Muscle of back (tissue), 13 donors: ENCODE results near the gene INO80E. TPM values are rescaled to one million over a fixed set of nuclear protein-coding genes. Genes with fewer than 3 reads are reported as not detected.
"Not testable (repeated sequence)": the region's sequence is repeated elsewhere in the genome, so short reads cannot be mapped to it uniquely, and the experiment has no call there.

Source experiments
- DNase-seq, 3 donors: peaks; one replicate each; pipeline versions ENCODE4 v3.0.0 to v3.0.0-alpha.2; 2013
- long read RNA-seq, 9 donors: transcript quantifications; one replicate each; lab custom pipeline, GENCODE V29; 2026
- polyA plus RNA-seq, 10 donors: library from polyadenylated mRNA; unstranded; fragments of 120-200 nt; gene quantifications; one replicate each; pipeline ENCODE4 v1.2.1, GENCODE V29; 2013; ENCODE audit not compliant: insufficient read length in 10 of 10

INO80E gene
- 10 to 100 TPM; 26.6 to 41.4 (median 30.4) TPM for polyA plus RNA-seq
- long read RNA-seq, donor 1, transcript INO80E-207 (7 exons, 2,103 nt) = major isoform, 9 of 11 reads
- long read RNA-seq, donor 1, partial matches to known transcripts = 0 of 11 reads
- long read RNA-seq, donor 1, other reads (novel, unspliced or antisense) = 0 of 11 reads
- long read RNA-seq, donor 2, partial matches to known transcripts = 0 of 5 reads
- long read RNA-seq, donor 2, other reads (novel, unspliced or antisense) = 0 of 5 reads
- long read RNA-seq, donor 3 = 0 reads
- long read RNA-seq, donor 4, transcript INO80E-207 (7 exons, 2,103 nt) = major isoform, 9 of 11 reads
- long read RNA-seq, donor 4, partial matches to known transcripts = 0 of 11 reads
- long read RNA-seq, donor 4, other reads (novel, unspliced or antisense) = 0 of 11 reads
- long read RNA-seq, donor 5, transcript INO80E-207 (7 exons, 2,103 nt) = major isoform, 11 of 13 reads
- long read RNA-seq, donor 5, partial matches to known transcripts = 0 of 13 reads
- long read RNA-seq, donor 5, other reads (novel, unspliced or antisense) = 0 of 13 reads
- long read RNA-seq, donor 6, transcript INO80E-207 (7 exons, 2,103 nt) = major isoform, 6 of 14 reads
- long read RNA-seq, donor 6, transcript INO80E-201 (6 exons, 1,489 nt) = minor isoform, 5 of 14 reads
- long read RNA-seq, donor 6, partial matches to known transcripts = 0 of 14 reads
- long read RNA-seq, donor 6, other reads (novel, unspliced or antisense) = 0 of 14 reads
- long read RNA-seq, donor 7, transcript INO80E-207 (7 exons, 2,103 nt) = major isoform, 7 of 11 reads
- long read RNA-seq, donor 7, partial matches to known transcripts = 0 of 11 reads
- long read RNA-seq, donor 7, other reads (novel, unspliced or antisense) = 0 of 11 reads
- long read RNA-seq, donor 8, transcript INO80E-207 (7 exons, 2,103 nt) = major isoform, 5 of 10 reads
- long read RNA-seq, donor 8, partial matches to known transcripts = 0 of 10 reads
- long read RNA-seq, donor 8, other reads (novel, unspliced or antisense) = 0 of 10 reads
- long read RNA-seq, donor 9, partial matches to known transcripts = 0 of 2 reads
- long read RNA-seq, donor 9, other reads (novel, unspliced or antisense) = 0 of 2 reads

GRCh38 chr16:29995911-29996765, at the start of gene INO80E:
Gene INO80E (plus strand): TSS chr16:29996241. CDS start chr16:29996311, 70 bp downstream.
- DNase-seq = peak; percentile 96 to 99 (median 97)

- DNase-seq = no peak
Measured at GRCh38 chr16:29947897-29948296, 48.1 kb upstream of the INO80E start.

GRCh38 chr16:29950806-29951461, 45.1 kb upstream of the INO80E start:
- no peak for DNase-seq

- DNase-seq = no peak
Measured at GRCh38 chr16:29951625-29952365, 44.2 kb upstream of the INO80E start.

- DNase-seq = no peak
Measured at GRCh38 chr16:29958756-29959155, 37.3 kb upstream of the INO80E start.

GRCh38 chr16:29959293-29959692, 36.7 kb upstream of the INO80E start:
- DNase-seq = no peak

GRCh38 chr16:29959821-29960220, 36.2 kb upstream of the INO80E start:
- DNase-seq = not testable (repeated sequence)

GRCh38 chr16:29961127-29961478, 34.9 kb upstream of the INO80E start:
- peak in 1 of 3 donors; percentile 26 for DNase-seq

GRCh38 chr16:29961479-29962343, 34.3 kb upstream of the INO80E start, which contains the start of gene TMEM219:
Gene TMEM219 (plus strand): TSS chr16:29962079. CDS start chr16:29963144, 1,065 bp downstream.
- peak; percentile 93 to 97 (median 96) for DNase-seq

- DNase-seq = peak in 2 of 3 donors; percentile 56 to 74
Measured at GRCh38 chr16:29962344-29962994, 33.6 kb upstream of the INO80E start.

GRCh38 chr16:29963021-29963743, 32.9 kb upstream of the INO80E start:
- no peak for DNase-seq

- DNase-seq = no peak
Measured at GRCh38 chr16:29968205-29968604, 27.8 kb upstream of the INO80E start.

- DNase-seq = no peak
Measured at GRCh38 chr16:29971304-29971703, 24.7 kb upstream of the INO80E start.

GRCh38 chr16:29972500-29972899, 23.5 kb upstream of the INO80E start:
- DNase-seq = no peak

- DNase-seq = no peak
Measured at GRCh38 chr16:29972992-29973383, 23.1 kb upstream of the INO80E start.

- DNase-seq = peak; percentile 99 to 100 (median 99)
Measured at GRCh38 chr16:29973384-29974246, 22.4 kb upstream of the INO80E start, which contains the start of gene TAOK2. Gene TAOK2 (plus strand): TSS chr16:29973868. CDS start chr16:29977773, 3,905 bp downstream.
